HG02870 (cell line): Measurements from ENCODE around the gene FOXP4.

Experiments used
- ATAC-seq: cut with Tn5 transposase; IDR thresholded peaks from one replicate; pipeline ENCODE4 v1.9.1; 2021; ENCODE audit warnings: mild to moderate bottlenecking, moderate library complexity; ENCODE audit not compliant: unreplicated experiment

Gene FOXP4, protein sequence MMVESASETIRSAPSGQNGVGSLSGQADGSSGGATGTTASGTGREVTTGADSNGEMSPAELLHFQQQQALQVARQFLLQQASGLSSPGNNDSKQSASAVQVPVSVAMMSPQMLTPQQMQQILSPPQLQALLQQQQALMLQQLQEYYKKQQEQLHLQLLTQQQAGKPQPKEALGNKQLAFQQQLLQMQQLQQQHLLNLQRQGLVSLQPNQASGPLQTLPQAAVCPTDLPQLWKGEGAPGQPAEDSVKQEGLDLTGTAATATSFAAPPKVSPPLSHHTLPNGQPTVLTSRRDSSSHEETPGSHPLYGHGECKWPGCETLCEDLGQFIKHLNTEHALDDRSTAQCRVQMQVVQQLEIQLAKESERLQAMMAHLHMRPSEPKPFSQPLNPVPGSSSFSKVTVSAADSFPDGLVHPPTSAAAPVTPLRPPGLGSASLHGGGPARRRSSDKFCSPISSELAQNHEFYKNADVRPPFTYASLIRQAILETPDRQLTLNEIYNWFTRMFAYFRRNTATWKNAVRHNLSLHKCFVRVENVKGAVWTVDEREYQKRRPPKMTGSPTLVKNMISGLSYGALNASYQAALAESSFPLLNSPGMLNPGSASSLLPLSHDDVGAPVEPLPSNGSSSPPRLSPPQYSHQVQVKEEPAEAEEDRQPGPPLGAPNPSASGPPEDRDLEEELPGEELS

GRCh38 chr6:41545703-41546474 is at the start of gene FOXP4:
Gene FOXP4 (plus strand): TSS chr6:41546381. CDS start chr6:41565761, 19,380 bp downstream.
- peak; percentile 68 for ATAC-seq

DNA sequence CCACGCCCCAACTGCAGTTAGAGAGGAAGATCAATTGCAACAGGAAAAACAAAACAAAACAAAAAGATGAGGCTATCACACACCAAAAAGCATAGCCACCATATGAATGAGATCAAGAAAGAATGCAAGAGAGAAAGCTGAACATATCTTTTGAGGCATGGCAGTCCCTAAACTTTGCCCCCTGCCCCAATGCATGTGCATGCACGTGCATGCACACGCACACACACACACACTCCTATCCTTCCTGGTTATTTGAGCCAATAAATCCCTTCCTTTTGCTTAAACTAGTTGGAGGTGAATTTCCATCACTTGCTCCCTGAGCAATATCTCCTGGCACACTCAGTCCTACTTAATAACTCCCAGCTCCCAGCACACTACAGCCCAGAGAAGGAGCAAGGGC is 48.6 kb upstream of the FOXP4 start:
- no peak for ATAC-seq

DNA sequence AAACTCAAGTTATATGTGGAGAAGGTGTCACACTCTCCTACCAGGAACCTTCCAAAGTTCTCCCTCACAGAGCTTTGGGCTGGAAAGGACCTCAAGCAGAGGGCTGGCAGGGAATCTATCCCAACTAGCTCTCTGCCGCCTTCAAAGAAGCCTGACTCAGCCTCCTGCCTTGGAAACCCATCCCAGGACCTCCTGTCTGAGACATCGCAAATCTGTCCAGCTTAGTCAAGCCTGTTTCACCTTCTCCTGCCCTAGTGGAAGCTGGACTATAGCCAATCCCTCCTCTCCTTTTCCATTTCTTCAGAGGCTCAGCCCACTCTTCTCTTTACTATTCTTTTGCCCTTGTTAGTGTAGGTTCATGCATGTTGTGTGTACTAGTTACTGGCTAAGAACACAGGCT is 48.2 kb upstream of the FOXP4 start:
- no peak for ATAC-seq

DNA sequence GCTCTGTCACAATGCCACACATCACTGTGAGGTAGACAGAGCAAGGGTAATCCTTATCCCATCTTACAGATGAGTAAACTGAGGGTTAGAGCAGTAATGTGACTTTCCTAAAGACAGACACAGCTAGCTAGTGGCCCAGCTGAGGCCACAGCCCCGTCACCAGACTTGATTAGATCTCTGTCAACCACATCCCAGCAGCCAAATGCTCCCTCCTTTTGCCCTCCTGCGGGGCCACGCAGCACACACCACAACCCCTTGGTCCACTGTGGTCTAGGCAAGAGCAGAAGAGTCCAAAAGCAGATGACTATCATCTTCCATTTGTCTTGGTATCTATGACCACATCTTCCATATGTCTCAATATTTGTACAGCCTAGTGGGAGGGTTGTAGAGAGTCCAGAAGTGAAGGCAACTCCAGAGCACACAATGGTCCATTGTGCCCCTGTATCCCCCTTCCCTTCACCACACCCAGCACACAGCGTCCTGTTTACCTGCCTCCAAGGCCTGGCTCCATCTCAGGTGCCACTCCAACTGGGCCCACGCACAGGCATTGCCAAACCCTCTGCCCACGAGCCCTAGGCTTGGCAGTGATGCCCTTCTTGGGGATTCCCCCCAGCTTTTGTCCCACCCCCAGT is 47.1 kb upstream of the FOXP4 start:
- no peak for ATAC-seq

DNA sequence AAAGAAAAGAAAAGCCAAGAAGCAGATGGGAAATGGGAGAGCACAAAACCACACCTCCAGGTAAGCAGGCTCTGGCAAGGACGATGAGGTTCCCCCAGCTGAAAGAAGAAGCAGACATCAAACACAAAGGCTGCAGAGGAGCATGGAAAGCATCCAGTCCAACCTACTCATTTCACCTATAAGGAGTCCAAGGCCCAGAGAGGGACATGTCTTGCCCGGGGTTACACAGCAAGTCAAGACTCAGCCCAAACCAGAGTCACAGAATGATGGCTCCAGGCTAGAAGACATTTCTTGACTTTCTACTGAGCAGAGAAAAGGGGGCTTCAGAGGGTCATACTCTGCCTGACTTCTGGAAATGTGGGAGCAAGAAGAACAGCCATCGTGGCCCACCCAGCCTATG is 45.6 kb upstream of the FOXP4 start:
- no peak for ATAC-seq

DNA sequence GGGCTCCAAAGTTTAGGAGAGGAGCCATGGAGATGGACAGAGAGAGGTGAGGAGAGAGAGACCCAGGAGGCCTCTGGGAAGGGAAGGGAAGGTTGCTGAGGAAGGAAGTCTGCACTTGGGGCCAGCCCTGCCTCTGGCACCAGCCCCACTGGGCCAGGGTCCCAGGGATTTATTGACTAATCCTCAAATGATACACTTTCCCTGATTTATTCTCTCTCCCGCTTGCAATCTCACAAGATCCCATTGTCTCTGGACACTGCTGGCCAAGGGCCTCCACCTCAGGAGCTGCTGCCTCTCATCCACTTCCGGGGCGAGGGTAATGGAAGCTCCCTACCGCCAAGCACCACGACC is 43.6 kb upstream of the FOXP4 start:
- no peak for ATAC-seq

- ATAC-seq = no peak
Measured at GRCh38 chr6:41502917-41503671, 43.1 kb upstream of the FOXP4 start.

- ATAC-seq = no peak
Measured at GRCh38 chr6:41503827-41504465, 42.2 kb upstream of the FOXP4 start.

GRCh38 chr6:41504466-41505121 is 41.6 kb upstream of the FOXP4 start:
- no peak for ATAC-seq

GRCh38 chr6:41505122-41506049 is 40.8 kb upstream of the FOXP4 start:
- no peak for ATAC-seq

DNA sequence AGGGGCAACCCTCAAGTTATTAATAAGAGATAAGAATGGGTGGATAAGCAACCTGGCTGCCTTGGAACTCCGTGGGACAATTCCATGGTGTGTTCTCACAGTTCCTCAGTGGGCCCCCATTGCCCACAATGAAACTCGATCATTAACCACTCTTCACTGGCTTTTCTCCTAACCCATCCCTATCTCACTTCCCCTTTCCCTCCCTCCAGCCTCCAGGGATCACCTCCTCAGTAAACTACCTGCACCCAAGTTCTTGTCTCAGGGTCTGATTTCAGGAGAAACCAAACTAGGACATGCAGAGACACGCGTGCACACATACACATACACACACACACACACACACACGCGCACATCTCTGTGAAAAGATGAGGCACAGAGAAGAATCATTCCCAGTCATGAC is 37.7 kb upstream of the FOXP4 start:
- ATAC-seq = no peak

- ATAC-seq = no peak
Measured at GRCh38 chr6:41509580-41509979, 36.6 kb upstream of the FOXP4 start.

GRCh38 chr6:41511443-41512060 is 34.6 kb upstream of the FOXP4 start:
- ATAC-seq = no peak

GRCh38 chr6:41512146-41512701 is 34.0 kb upstream of the FOXP4 start:
- ATAC-seq = no peak

DNA sequence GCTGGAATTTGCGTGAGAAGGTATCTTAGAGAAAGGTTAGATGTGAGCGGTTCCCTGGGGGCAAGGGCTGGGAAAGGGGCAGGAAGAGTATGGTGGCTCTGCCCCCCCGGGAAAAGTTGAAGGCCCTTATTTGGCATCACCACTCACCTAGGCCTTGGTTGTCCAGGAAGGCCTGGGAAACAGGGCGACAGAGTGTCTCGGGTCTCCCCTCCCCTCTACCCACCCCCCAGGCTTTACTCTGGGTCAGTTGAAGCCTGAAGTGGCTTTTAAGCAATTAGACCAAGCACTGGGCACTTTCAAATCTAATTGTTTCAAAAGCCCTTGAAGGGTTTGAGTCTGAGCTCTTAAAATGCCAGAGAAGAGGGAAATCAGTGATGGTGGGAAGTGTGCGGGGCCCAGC is 30.2 kb upstream of the FOXP4 start:
- ATAC-seq = no peak

DNA sequence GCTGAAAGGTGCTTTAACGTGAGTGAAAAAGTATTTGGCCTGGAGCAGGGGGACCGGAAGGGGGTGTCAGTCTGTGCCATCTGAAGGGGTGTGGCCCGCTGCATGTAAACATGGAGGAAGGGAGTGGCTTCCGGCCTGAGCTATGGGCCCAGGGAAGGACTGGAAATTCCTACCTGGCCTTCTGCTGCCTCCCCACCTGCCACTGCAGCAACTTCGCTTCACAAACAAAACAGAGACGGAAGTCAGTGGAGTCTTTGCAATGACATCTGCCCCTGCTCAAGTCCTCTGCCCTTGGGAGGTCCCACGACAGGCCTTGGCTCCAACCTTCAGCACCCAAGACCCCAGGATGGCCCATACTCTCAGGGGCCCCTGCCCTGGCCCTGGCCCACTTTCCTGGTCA is 28.1 kb upstream of the FOXP4 start:
- ATAC-seq = no peak

- no peak for ATAC-seq
Measured at GRCh38 chr6:41519305-41519744, 26.9 kb upstream of the FOXP4 start.
